22Rv1 (cell line): Measurements from ENCODE around the gene PCAT6.

Experiments used
- ZFX ChIP-seq: fragments of 450-650 bp; IDR thresholded peaks from 2 replicates; pipeline ENCODE4 v1.6.1; 2017; ENCODE audit warnings: antibody characterized with exemption, borderline replicate concordance
- TF ChIP-seq, protein P1 (sequence below): fragments of 450-650 bp; IDR thresholded peaks from 2 replicates; pipeline ENCODE4 v1.5.1; 2017; ENCODE audit warnings: mild to moderate bottlenecking

DNA sequence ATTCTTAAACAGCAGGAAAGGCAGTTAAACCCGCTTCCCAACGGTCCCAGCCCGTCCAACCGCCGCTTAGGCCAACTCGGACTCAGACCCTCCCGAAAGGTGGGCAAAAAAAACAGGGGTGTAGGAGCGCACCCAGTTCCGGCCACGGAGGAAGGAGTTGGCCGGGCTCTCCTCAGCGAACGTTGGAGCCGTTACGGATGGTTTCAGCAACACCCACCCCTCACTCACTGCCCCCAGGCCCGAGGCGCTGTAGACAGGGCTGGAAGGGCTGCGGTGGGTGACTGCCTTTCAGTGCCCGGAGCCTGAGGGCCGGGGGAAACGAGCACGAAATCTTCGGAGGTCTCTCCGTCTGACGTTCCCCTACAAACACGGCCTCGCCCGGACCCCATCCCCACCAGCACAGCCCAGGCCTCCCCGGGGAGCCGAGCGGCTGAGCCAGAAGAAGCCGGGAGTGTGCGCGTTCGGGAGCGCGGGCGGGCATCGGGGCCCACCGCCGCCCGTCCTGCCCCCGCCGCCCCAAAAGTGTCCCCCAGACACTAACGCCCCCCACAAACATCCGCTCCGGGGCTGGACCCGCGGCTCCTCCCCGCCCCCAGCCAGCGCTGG lies 3.8 kb upstream of the PCAT6 start:
- TF ChIP-seq, protein P1, sequence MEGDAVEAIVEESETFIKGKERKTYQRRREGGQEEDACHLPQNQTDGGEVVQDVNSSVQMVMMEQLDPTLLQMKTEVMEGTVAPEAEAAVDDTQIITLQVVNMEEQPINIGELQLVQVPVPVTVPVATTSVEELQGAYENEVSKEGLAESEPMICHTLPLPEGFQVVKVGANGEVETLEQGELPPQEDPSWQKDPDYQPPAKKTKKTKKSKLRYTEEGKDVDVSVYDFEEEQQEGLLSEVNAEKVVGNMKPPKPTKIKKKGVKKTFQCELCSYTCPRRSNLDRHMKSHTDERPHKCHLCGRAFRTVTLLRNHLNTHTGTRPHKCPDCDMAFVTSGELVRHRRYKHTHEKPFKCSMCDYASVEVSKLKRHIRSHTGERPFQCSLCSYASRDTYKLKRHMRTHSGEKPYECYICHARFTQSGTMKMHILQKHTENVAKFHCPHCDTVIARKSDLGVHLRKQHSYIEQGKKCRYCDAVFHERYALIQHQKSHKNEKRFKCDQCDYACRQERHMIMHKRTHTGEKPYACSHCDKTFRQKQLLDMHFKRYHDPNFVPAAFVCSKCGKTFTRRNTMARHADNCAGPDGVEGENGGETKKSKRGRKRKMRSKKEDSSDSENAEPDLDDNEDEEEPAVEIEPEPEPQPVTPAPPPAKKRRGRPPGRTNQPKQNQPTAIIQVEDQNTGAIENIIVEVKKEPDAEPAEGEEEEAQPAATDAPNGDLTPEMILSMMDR = no peak
- TF ChIP-seq ZFX = no peak
